Measurements from ENCODE around the gene ASB7. TPM values are rescaled to one million over a fixed set of nuclear protein-coding genes. Genes with fewer than 3 reads are reported as not detected.

The ASB7 gene
- total and polyA plus RNA-seq, 2 donors from 2014 or later = 5.3 to 17.7 TPM

- no peaks in the 10 kb centered on the region for H3K36me3 ChIP-seq (ENCODE audit: control insufficient read depth in 2 of 3, insufficient read depth in 3 of 3, low read length in 3 of 3)
- DNase-seq (no peak), FAIRE-seq (no peak)
- no peak overlapping the region for H3K27ac ChIP-seq (ENCODE audit: low read depth in 2 of 2, low read length in 2 of 2)
- H3K9ac ChIP-seq (ENCODE audit: low read length in 3 of 3) = no peak overlapping the region
- no peaks in the 10 kb centered on the region for H3K9me3 ChIP-seq (ENCODE audit: control insufficient read depth in 2 of 3, insufficient read depth in 1 of 3, low read length in 3 of 3)
- H3K27me3 ChIP-seq (ENCODE audit: control insufficient read depth, insufficient read depth, low read length) = no peaks in the 10 kb centered on the region
- H3K4me3 ChIP-seq (ENCODE audit: low read length in 3 of 3) = no peak overlapping the region
- no peaks in the 10 kb centered on the region for H3K4me1 ChIP-seq (ENCODE audit: control insufficient read depth in 2 of 3, insufficient read depth in 2 of 3, low read depth in 1 of 3, low read length in 3 of 3)
- intact Hi-C loops (cut with DNase I) = no loop called here
- TF ChIP-seq, protein P1, sequence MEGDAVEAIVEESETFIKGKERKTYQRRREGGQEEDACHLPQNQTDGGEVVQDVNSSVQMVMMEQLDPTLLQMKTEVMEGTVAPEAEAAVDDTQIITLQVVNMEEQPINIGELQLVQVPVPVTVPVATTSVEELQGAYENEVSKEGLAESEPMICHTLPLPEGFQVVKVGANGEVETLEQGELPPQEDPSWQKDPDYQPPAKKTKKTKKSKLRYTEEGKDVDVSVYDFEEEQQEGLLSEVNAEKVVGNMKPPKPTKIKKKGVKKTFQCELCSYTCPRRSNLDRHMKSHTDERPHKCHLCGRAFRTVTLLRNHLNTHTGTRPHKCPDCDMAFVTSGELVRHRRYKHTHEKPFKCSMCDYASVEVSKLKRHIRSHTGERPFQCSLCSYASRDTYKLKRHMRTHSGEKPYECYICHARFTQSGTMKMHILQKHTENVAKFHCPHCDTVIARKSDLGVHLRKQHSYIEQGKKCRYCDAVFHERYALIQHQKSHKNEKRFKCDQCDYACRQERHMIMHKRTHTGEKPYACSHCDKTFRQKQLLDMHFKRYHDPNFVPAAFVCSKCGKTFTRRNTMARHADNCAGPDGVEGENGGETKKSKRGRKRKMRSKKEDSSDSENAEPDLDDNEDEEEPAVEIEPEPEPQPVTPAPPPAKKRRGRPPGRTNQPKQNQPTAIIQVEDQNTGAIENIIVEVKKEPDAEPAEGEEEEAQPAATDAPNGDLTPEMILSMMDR (IDR thresholded peaks at IDR 0.05; ENCODE audit: borderline replicate concordance, extremely low read depth, insufficient read depth) = no peak
These were observed 86.2 kb downstream of the ASB7 start for GRCh38 chr15:100688549-100689120.

- intact Hi-C loops (cut with DNase I) = no loop called here
These were observed 86.9 kb downstream of the ASB7 start for GRCh38 chr15:100689131-100689899.

DNA sequence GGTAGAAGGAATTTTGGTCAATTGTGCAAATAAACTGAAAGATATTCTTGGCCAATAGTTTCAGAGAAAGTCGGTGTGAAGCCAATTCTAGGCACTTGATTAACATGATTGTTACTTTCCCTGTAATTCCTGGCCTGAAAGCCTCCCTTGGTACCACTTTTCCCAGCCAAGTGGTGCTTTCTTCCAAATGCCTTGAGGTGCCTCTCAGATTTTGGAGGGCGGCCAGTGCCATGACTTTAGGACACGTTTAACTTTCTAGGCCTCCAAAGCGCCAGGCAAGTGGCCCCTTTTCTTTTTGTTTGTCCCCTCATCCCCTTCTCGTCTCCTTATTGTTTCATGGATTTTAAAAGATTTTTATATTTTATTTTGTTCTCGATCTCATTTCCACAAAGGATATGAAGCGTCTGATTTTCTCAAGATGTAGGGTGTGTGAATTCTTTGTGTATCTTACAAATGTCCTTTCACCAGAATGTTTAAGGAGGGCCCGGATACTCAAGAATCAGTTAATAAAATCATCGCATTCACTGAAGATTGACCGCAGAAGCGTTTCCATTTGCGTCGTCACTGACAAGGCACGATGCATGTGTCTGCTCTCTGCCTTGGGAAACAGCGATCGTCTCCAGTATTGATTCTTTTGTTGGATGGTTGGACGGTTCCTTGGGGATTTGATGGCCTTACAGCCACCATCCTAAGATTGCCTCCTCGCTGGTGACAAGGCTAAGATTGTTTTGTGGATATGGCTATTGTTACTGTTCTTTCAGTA, 87.8 kb downstream of the ASB7 start:
- H3K36me3 ChIP-seq (ENCODE audit: control insufficient read depth in 2 of 3, insufficient read depth in 3 of 3, low read length in 3 of 3) = no peaks in the 10 kb centered on the region
- no peak overlapping the region for H3K27ac ChIP-seq (ENCODE audit: low read depth in 2 of 2, low read length in 2 of 2)
- no peaks in the 10 kb centered on the region for H3K27me3 ChIP-seq (ENCODE audit: control insufficient read depth, insufficient read depth, low read length)
- FAIRE-seq (no peak), DNase-seq (no peak)
- H3K4me3 ChIP-seq (ENCODE audit: low read length in 3 of 3) = no peak overlapping the region
- H3K4me1 ChIP-seq (ENCODE audit: control insufficient read depth in 2 of 3, insufficient read depth in 2 of 3, low read depth in 1 of 3, low read length in 3 of 3) = no peaks in the 10 kb centered on the region
- intact Hi-C loops (cut with DNase I) = no loop called here
- H3K9me3 ChIP-seq (ENCODE audit: control insufficient read depth in 2 of 3, insufficient read depth in 1 of 3, low read length in 3 of 3) = no peaks in the 10 kb centered on the region
- TF ChIP-seq, protein P1 (IDR thresholded peaks at IDR 0.05; ENCODE audit: borderline replicate concordance, extremely low read depth, insufficient read depth) = no peak
- H3K9ac ChIP-seq (ENCODE audit: low read length in 3 of 3) = no peak overlapping the region

More at GRCh38 chr15:100689131-100689899, 86.9 kb downstream of the ASB7 start:
- H3K9me3 ChIP-seq (ENCODE audit: control insufficient read depth in 2 of 3, insufficient read depth in 1 of 3, low read length in 3 of 3) = no peaks in the 10 kb centered on the region
- H3K36me3 ChIP-seq (ENCODE audit: control insufficient read depth in 2 of 3, insufficient read depth in 3 of 3, low read length in 3 of 3) = no peaks in the 10 kb centered on the region
- H3K27me3 ChIP-seq (ENCODE audit: control insufficient read depth, insufficient read depth, low read length) = no peaks in the 10 kb centered on the region
- FAIRE-seq (no peak), DNase-seq (no peak)
- H3K27ac ChIP-seq (ENCODE audit: low read depth in 2 of 2, low read length in 2 of 2) = no peak overlapping the region
- TF ChIP-seq, protein P1 (IDR thresholded peaks at IDR 0.05; ENCODE audit: borderline replicate concordance, extremely low read depth, insufficient read depth) = no peak
- no peaks in the 10 kb centered on the region for H3K4me1 ChIP-seq (ENCODE audit: control insufficient read depth in 2 of 3, insufficient read depth in 2 of 3, low read depth in 1 of 3, low read length in 3 of 3)
- H3K9ac ChIP-seq (ENCODE audit: low read length in 3 of 3) = no peak overlapping the region
- no peak overlapping the region for H3K4me3 ChIP-seq (ENCODE audit: low read length in 3 of 3)
